MM.1S (cell line): ENCODE data around the gene YAE1.

Source experiments
- CTCF ChIP-seq: fragments of 300-600 bp; sonication (generic); IDR thresholded peaks from 2 replicates; pipeline ENCODE4 v1.5.1; 2016; ENCODE audit warnings: antibody characterized with exemption, low read length, mixed read lengths
- EZH2 ChIP-seq: fragments of 300-600 bp; sonication (generic); optimal IDR thresholded peaks from 2 replicates; pipeline ENCODE3; 2017; ENCODE audit warnings: low read depth, mild to moderate bottlenecking, antibody characterized with exemption, low read length, mixed read lengths

GRCh38 chr7:39621261-39621660, 55.1 kb downstream of the YAE1 start:
- no peak for TF ChIP-seq CTCF
- TF ChIP-seq EZH2: no peak
